ENCODE measurements around the gene TDRD7. TPM values are rescaled to one million over a fixed set of nuclear protein-coding genes. Genes with fewer than 3 reads are reported as not detected.

Gene TDRD7
- total RNA-seq, 2 experiments from 2014 or later: 13.8 to 14.5 TPM

DNA sequence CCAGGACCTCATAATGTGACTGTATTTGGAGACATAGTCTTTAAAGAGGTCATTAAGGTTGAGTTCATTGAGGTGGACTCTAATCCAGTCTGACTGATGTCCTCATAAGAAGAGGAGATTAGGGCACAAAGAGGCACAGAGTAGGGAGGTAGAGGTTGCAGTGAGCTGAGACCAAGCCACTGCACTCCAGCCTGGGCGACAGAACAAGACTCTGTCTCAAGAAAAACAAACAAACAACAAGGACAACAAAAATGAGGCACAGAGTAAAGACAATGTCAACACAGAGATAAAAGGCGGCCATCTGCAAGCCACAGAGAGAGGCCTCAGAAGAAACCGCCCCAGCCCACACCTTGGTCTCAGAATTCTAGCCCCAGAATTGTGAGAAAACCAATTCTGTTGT lies 17.0 kb upstream of the TDRD7 start:
- Mint-ChIP-seq H3K4me3 (no peak overlapping the region), H3K27ac (no peak overlapping the region), H3K4me1 (peaks cover 17% of the 10 kb centered on the region), H3K9me3 (no peaks in the 10 kb centered on the region), H3K36me3 (no peaks in the 10 kb centered on the region), H3K27me3 (peaks cover 17% of the 10 kb centered on the region)
- POLR2A ChIA-PET: no interaction called here
- ATAC-seq (ENCODE audit: low read depth): no peak
- no peak for DNase-seq

DNA sequence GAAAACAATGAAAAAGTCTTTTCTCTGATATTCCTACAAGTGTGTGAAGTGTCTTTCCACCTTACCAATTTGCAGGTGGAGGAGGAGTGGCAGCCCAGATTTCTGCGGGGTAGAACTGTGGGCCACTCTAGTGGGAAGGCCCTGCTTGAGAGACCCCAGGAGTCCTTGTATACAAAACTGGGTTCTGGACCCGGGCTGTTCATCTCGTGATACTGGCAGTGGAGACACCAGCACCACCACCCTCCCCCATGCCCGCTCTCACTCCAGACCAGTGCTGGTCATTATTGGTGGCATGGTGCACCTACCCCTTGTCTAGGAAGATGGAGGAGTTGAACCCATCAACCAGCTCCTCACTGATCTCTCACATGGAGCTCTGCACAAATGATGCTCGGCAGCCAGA lies 16.2 kb upstream of the TDRD7 start:
- POLR2A ChIA-PET: interaction anchor here (0.8 kb wide), 1 partner anchor 17 kb away, joined by 3 read pairs; no protein-coding TSS in a partner anchor
- Mint-ChIP-seq H3K9me3 (no peaks in the 10 kb centered on the region), H3K27me3 (peaks cover 19% of the 10 kb centered on the region), H3K36me3 (no peaks in the 10 kb centered on the region), H3K27ac (no peak overlapping the region), H3K4me1 (peaks cover 17% of the 10 kb centered on the region), H3K4me3 (no peak overlapping the region)
- ATAC-seq (ENCODE audit: low read depth) (no peak), DNase-seq (no peak)

DNA sequence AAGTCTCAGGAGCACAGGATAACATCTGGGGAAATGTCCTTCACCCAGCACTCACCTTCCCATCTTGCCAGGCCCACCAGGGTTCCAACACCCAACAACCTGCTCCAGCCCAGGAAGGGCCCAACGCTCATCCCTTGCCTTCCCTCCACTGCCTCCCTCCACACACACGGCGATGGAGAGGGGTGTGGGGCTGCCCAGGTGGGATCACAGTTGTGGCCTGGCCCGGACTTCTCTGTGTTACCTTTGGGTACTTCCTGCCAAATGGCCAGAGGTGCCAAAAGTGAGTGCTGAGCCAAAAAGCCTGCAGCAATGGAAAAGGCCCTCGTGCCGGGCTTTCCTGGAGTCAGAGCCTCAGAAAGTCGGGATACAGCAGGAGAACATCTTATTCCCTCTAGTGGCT lies 15.6 kb upstream of the TDRD7 start:
- Mint-ChIP-seq H3K27me3 (peaks cover 22% of the 10 kb centered on the region), H3K4me3 (no peak overlapping the region), H3K9me3 (no peaks in the 10 kb centered on the region), H3K4me1 (peaks cover 17% of the 10 kb centered on the region), H3K36me3 (no peaks in the 10 kb centered on the region), H3K27ac (no peak overlapping the region)
- DNase-seq (no peak), ATAC-seq (ENCODE audit: low read depth) (no peak)
- POLR2A ChIA-PET: interaction anchor here (0.9 kb wide), 1 partner anchor 9 kb away, joined by 3 read pairs; no protein-coding TSS in a partner anchor

DNA sequence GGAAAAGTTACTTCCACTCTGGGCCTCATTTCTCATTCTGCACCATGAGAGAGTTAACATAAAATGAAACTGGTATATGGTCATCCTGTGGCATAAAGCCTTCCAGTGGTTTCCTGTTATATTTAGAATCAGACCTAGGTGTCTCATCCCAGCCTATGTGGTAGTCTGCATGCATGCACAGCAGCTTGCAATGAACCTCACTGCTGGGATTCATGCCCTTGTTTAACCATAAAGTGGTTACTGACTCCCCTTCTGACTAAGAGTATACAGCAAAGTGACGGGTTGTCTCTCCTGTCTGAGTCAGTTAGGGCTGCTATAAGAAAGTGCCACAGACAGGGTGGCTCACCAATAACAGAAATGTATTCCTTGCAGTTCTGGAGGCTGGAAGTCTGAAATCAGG lies 14.7 kb upstream of the TDRD7 start:
- ATAC-seq (ENCODE audit: low read depth): peak; percentile 91
- no peaks in the 10 kb centered on the region for H3K36me3 Mint-ChIP-seq
- DNase-seq: no peak
- POLR2A ChIA-PET: interaction anchor here (0.9 kb wide), 1 partner anchor 10 kb away, joined by 3 read pairs; no protein-coding TSS in a partner anchor
- H3K4me3 Mint-ChIP-seq: no peak overlapping the region
- peaks cover 30% of the 10 kb centered on the region for H3K27me3 Mint-ChIP-seq
- no peak overlapping the region for H3K27ac Mint-ChIP-seq
- peaks cover 17% of the 10 kb centered on the region for H3K4me1 Mint-ChIP-seq
- H3K9me3 Mint-ChIP-seq: no peaks in the 10 kb centered on the region

DNA sequence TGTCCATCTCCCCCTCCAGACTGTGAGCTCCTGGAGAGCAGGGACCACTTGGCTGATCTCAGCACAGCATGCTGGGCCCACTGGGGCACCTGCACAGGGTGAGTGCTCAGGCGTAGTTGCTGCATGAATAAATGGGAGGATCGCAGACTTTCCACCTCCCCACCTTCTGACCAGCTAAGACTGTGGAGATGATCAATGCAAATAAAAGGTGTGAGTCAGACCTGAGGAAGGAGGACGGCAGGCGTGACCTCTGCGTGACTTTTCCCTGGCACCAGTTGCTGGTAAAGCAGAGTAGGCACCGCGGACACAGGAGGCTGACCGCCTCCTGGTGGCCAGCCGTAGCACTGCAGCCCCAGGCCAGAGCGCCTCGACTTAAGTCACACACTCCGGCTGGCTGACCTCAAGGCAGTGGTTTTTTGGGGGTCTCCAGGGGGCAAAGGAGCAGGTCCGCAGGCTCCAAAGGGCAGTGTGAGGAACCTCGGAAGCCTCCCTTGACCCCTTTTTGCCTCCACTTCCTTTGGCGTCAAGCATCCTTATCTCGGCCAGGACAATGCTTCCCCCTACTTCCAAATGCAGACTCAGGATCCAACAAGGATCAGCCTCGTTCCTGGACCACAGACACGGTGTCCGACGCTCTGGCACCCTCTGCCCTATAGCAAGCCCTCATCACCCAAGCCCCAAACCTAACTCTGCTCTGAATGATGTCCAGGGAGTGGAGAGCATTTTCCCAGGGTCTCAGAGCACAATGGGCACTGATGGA lies 12.7 kb upstream of the TDRD7 start:
- Mint-ChIP-seq H3K27me3 (peaks cover 26% of the 10 kb centered on the region), H3K27ac (no peak overlapping the region), H3K36me3 (peaks cover 4% of the 10 kb centered on the region), H3K9me3 (peaks cover 6% of the 10 kb centered on the region), H3K4me1 (peaks cover 17% of the 10 kb centered on the region), H3K4me3 (no peak overlapping the region)
- ATAC-seq (ENCODE audit: low read depth) (no peak), DNase-seq (peak; percentile 74)
- POLR2A ChIA-PET: no interaction called here

DNA sequence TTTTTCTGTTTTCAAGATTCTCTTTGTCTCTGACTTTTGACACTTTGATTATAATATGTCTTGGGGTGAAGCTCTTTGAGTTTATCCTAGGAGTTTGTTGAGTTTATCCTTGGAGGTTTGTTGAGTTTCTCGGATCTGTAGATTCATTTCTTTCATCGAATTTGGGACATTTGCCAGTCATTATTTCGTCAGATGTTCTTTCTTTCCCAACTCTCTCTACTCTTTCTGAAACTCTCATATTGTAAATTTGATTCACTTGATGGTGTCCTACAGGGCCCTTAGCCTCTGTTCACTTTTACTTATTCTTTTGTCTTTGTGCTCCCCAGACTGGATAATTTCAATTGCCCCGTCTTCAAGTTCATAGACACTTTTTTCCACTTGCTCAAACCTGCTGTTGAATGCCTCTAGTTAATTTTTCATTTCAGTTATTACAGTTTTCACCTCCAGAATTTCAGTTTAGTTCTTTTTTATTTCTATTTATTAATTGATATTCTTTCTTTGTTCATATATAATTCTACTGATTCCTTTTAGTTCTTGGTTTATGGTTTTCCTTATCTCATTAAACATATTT lies 8.1 kb upstream of the TDRD7 start:
- H3K36me3 Mint-ChIP-seq: peaks cover 4% of the 10 kb centered on the region
- no peak overlapping the region for H3K27ac Mint-ChIP-seq
- H3K4me3 Mint-ChIP-seq: no peak overlapping the region
- peaks cover 53% of the 10 kb centered on the region for H3K27me3 Mint-ChIP-seq
- ATAC-seq (ENCODE audit: low read depth) (no peak), DNase-seq (no peak)
- peaks cover 7% of the 10 kb centered on the region for H3K9me3 Mint-ChIP-seq
- POLR2A ChIA-PET: no interaction called here
- peaks cover 3% of the 10 kb centered on the region for H3K4me1 Mint-ChIP-seq

DNA sequence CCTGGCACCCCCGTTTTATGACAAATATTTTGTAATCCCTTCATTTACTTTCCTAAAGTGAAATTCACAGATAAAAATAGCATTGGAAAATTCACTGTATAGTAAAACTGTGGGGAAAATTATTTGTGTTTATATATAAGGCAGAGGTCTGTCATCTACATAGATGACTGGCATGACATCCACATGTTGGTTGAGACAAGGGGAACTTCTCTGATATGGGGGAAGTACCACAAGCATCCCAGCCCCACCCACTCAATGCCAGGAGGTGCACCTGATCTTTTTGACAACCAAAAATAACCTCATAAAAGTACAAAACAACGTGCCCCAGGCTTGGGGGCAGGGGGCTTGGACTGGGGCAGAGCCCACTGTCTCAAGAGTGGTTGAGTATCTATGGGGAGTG lies 6.3 kb upstream of the TDRD7 start:
- H3K4me3 Mint-ChIP-seq: no peak overlapping the region
- DNase-seq (no peak), ATAC-seq (ENCODE audit: low read depth) (no peak)
- peaks cover 7% of the 10 kb centered on the region for H3K9me3 Mint-ChIP-seq
- no peak overlapping the region for H3K27ac Mint-ChIP-seq
- no peaks in the 10 kb centered on the region for H3K4me1 Mint-ChIP-seq
- POLR2A ChIA-PET: no interaction called here
- peaks cover 4% of the 10 kb centered on the region for H3K36me3 Mint-ChIP-seq
- H3K27me3 Mint-ChIP-seq: peaks cover 59% of the 10 kb centered on the region

DNA sequence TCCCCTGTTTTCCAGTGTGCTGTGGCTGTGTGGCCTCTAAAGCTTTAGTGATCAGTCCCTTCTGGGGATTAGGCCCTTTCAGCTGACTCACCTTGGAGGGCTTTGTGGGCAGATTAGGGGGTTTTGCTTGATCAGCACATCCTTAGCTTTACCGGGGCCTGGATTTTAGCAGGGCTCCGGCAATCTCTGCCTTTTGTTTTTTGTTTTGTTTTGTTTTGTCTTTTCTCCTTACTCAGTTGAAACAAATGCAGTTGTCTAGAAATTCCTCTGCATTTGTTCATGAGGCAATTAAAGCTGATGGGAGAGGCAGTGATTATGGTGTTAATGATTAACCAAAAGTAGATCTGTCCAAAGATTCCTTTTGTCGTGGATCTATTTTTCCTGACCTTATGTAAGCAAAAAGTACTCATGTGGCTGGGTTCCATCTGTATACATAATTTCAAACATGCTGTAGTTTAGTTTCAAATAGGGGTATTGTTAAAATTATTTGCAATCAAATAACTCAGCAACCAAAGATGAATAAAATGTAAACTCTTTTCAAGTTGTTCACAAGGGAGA lies 5.2 kb upstream of the TDRD7 start:
- peaks cover 3% of the 10 kb centered on the region for H3K4me1 Mint-ChIP-seq
- H3K27me3 Mint-ChIP-seq: peaks cover 52% of the 10 kb centered on the region
- H3K27ac Mint-ChIP-seq: no peak overlapping the region
- no peak for ATAC-seq (ENCODE audit: low read depth)
- no peak for DNase-seq
- POLR2A ChIA-PET: no interaction called here
- peaks cover 7% of the 10 kb centered on the region for H3K9me3 Mint-ChIP-seq
- peaks cover 4% of the 10 kb centered on the region for H3K36me3 Mint-ChIP-seq
- H3K4me3 Mint-ChIP-seq: no peak overlapping the region

DNA sequence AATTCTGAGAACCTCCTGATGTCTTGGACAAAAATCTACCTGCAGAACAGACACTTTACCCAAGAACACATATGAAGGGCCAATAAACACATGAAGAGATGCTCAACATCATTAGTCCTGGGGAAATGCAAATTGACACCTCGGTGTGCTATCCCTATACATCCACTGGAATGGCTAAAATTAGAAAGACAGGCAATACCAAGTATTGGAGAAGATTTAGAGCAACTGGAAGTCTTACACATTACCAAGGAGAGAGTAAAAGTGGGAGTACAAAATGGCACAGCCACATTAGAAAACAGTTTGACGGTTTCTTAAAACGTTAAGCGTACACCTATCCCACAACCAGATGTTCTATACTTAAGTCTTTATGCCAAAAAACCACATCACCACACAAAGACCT lies 3.3 kb upstream of the TDRD7 start:
- Mint-ChIP-seq H3K9me3 (peaks cover 6% of the 10 kb centered on the region), H3K4me3 (no peak overlapping the region), H3K36me3 (peaks cover 3% of the 10 kb centered on the region), H3K27ac (no peak overlapping the region), H3K4me1 (peaks cover 13% of the 10 kb centered on the region), H3K27me3 (peaks cover 46% of the 10 kb centered on the region)
- ATAC-seq (ENCODE audit: low read depth): no peak
- no peak for DNase-seq
- POLR2A ChIA-PET: no interaction called here

DNA sequence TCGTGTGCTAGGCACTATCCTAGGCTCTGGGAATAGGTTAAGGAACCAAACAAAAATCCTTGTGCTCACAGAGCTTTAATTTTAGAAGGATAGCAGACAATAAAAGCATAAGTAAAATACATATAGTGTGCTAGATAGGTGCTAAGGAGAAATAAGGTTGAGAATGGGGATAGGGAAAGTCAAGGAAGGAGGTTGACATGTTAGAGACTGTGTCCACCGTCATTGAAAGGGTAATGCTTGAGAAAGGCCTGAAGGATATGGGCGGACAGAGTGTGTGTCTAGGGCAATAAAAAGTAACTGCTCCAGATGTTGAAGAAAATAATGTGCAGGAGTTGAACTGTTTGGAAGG lies 482 bp upstream of the TDRD7 start:
- Mint-ChIP-seq H3K27me3 (peaks cover 27% of the 10 kb centered on the region), H3K27ac (peak overlapping the region; percentile 80), H3K4me3 (peak overlapping the region; percentile 88), H3K4me1 (peaks cover 23% of the 10 kb centered on the region), H3K9me3 (no peaks in the 10 kb centered on the region), H3K36me3 (peaks cover 2% of the 10 kb centered on the region)
- POLR2A ChIA-PET: no interaction called here
- ATAC-seq (ENCODE audit: low read depth): no peak
- no peak for DNase-seq

DNA sequence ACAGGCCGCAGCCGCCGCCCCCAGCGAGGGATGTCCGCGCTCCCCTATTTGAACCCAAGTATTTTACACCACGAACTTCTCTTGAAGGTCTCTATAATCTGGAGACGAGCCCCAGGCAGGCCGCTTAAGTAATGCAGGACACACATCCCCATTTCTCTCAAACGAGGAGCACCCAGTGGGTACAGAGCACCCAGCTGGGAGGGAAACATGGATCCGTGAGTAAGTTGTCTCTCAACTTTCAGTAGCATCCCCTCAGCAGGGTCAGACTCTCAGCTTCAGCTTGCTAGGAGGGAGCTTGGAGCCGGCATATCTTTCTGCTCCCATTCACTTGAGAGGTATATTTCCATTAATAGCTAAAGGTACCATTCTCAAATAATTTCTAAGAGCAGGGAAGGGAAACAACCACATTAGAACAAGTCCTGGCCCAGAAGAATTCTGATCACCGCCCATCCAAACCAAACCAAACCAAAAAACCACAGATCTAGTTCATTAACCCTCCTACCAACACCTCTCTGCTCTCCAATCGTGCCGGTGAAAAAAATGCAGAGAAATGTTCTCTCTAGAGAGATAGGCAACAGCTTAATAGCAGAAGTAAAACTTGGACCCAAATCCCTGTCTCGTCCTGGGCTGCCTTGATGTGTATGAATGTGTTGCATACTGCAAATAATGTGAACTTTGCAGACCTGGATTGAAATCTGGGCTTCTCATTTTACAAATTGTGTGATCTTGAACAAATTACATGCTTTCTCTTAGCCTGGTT lies 910 bp downstream of the TDRD7 start:
- Mint-ChIP-seq H3K9me3 (no peaks in the 10 kb centered on the region), H3K4me3 (peak overlapping the region; percentile 75), H3K27ac (peak overlapping the region; percentile 72), H3K36me3 (peaks cover 2% of the 10 kb centered on the region), H3K27me3 (peaks cover 16% of the 10 kb centered on the region), H3K4me1 (peaks cover 23% of the 10 kb centered on the region)
- no peak for DNase-seq
- ATAC-seq (ENCODE audit: low read depth): peak; percentile 2
- POLR2A ChIA-PET: interaction anchor here (0.8 to 1.7 kb wide), 3 partner anchors 17 to 221 kb away, joined by 3 to 10 read pairs (median 5); partner anchors contain the start of genes NCBP1 and TSTD2

DNA sequence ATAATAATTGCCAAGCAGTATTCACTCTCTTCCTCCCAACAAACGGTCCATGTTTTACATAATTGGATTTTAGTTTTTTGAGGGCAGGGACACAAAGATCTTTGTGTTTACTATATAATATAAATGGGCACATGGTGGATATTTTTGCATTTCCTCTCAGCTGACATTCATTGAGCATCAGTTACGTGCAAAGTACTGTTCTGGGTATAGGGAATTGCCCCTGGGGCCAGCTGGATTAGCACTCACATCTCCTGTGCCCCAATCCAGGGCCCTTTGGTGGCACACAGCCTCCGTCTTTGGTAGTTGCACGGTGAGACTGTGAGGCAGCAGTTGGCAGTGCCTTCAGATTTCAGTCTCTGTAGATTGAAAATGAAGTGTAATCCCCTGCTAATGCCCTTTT lies 1.6 kb downstream of the TDRD7 start:
- Mint-ChIP-seq H3K36me3 (peaks cover 2% of the 10 kb centered on the region), H3K27me3 (peaks cover 10% of the 10 kb centered on the region), H3K9me3 (no peaks in the 10 kb centered on the region), H3K27ac (no peak overlapping the region), H3K4me1 (peaks cover 23% of the 10 kb centered on the region), H3K4me3 (peak overlapping the region; percentile 75)
- ATAC-seq (ENCODE audit: low read depth) (no peak), DNase-seq (no peak)
- POLR2A ChIA-PET: interaction anchor here (1.7 kb wide), 1 partner anchor 220 kb away, joined by 10 read pairs; the partner anchor contains the start of genes NCBP1 and TSTD2

DNA sequence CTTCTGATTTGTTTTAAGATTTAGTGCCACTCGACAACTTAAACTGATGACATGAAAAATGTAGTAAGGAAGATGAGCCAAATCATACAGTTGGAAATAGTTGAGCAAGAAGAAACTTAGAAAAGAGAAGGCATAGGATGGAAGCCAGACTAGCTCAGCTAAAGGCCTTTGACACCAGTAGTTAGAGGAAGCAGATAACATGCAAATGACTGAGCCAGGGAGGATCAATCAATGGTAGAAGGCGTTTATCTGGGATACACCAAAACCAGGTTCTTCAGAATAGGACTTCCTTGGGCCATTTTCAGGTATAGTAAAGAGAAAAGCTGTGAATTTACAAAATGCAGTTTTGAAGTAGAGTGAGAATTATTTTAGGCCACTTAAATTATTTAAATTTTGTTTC lies 3.2 kb downstream of the TDRD7 start:
- Mint-ChIP-seq H3K9me3 (no peaks in the 10 kb centered on the region), H3K36me3 (peaks cover 5% of the 10 kb centered on the region), H3K27ac (no peak overlapping the region), H3K27me3 (peaks cover 3% of the 10 kb centered on the region), H3K4me3 (no peak overlapping the region), H3K4me1 (peaks cover 27% of the 10 kb centered on the region)
- no peak for DNase-seq
- no peak for ATAC-seq (ENCODE audit: low read depth)
- POLR2A ChIA-PET: no interaction called here

Data from activated naive CD8-positive, alpha-beta T cell treated with anti-CD3 and anti-CD28 coated beads, Interleukin-2, amount 10 ng/mL, durations not matched to agents 7 days and 5 days (primary cell).